Measurements from ENCODE around the gene SPIN2B. TPM values are rescaled to one million over a fixed set of nuclear protein-coding genes. Genes with fewer than 3 reads are reported as not detected.

Gene SPIN2B
- total and polyA plus RNA-seq, 9 of the 15 experiments (the other 6 are each of a cell fraction or from before 2014, with no cell fraction given) = 6.2 to 23.7 (median 15.2) TPM

DNA sequence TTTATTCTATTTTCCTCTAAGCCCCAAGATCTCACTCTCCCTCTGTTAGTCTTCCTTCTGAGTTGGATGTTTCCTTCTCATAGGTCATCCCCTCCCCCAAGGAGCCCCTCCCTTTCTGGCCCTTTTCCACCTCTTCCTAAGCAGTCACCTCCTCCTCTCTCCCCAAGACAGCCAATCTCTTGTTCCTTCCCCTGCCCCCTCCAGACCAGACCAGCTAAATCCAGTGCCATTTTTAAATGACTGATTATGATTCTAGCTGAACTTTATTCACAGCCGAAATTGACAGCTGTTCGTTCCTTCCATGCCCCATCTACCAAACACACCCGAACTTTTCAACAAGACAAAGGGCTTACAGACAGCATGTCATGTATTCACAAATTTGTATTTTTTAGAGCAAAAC, 13.9 kb upstream of the SPIN2B start (continued):
- TF ChIP-seq IRF9 (tag; IDR thresholded peaks at IDR 0.05) (no peak), RBM34 (IDR thresholded peaks at IDR 0.05; ENCODE audit: borderline replicate concordance, insufficient read depth, low read length) (no peak), CBX1 (IDR thresholded peaks at IDR 0.05; ENCODE audit: low read depth) (no peak), NFYB (IDR thresholded peaks at IDR 0.05; ENCODE audit: extremely low read depth, insufficient read length) (no peak), SMARCA4 (IDR thresholded peaks at IDR 0.05) (no peak), NFIC (IDR thresholded peaks at IDR 0.05) (peak; percentile 71), ZBTB26 (CRISPR knock-in tag; IDR thresholded peaks at IDR 0.05) (no peak), XRCC4 (IDR thresholded peaks at IDR 0.05; ENCODE audit: extremely low read depth, insufficient read depth, insufficient read length) (no peak), RFX1 (IDR thresholded peaks at IDR 0.05) (no peak), ZBTB17 (CRISPR knock-in tag; IDR thresholded peaks at IDR 0.05) (peak; percentile 33; the same call in 1 of the 2 replicates), PRPF4 (IDR thresholded peaks at IDR 0.05; ENCODE audit: insufficient read depth, low read depth, low read length, poor library complexity, severe bottlenecking) (no peak), KLF16 (IDR thresholded peaks at IDR 0.05) (peak; percentile 54; the same call in 1 of the 2 replicates), ELF1 (tag; IDR thresholded peaks at IDR 0.05) (no peak), ZNF436 (CRISPR knock-in tag; IDR thresholded peaks at IDR 0.05) (no peak), EHMT2 (IDR thresholded peaks at IDR 0.05) (no peak)
- TF ChIP-seq, protein P1, sequence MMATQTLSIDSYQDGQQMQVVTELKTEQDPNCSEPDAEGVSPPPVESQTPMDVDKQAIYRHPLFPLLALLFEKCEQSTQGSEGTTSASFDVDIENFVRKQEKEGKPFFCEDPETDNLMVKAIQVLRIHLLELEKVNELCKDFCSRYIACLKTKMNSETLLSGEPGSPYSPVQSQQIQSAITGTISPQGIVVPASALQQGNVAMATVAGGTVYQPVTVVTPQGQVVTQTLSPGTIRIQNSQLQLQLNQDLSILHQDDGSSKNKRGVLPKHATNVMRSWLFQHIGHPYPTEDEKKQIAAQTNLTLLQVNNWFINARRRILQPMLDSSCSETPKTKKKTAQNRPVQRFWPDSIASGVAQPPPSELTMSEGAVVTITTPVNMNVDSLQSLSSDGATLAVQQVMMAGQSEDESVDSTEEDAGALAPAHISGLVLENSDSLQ (IDR thresholded peaks at IDR 0.05) = 0 out of 2 replicates have a peak, but pooled peaks have one; percentile 16

Measured in K562 (cell line).